Measurements from ENCODE around the gene LNPK.
"Not testable (repeated sequence)": the region's sequence is repeated elsewhere in the genome, so short reads cannot be mapped to it uniquely, and the experiment has no call there.

The LNPK gene

GRCh38 chr2:175914846-175915245 lies 87.2 kb downstream of the LNPK start:
- no peak for DNase-seq (ENCODE audit: low read depth)
- H3K4me3 ChIP-seq (replicated peaks; ENCODE audit: low read depth, low read length), result no peak overlapping the region
- no peak for TF ChIP-seq CTCF (IDR thresholded peaks at IDR 0.05; ENCODE audit: low read length, missing control alignments)

- H3K4me3 ChIP-seq (replicated peaks; ENCODE audit: low read depth, low read length); DNase-seq (ENCODE audit: low read depth): not testable (repeated sequence)
Observed at GRCh38 chr2:175913849-175914743, 88.0 kb downstream of the LNPK start.

- not testable (repeated sequence) for DNase-seq (ENCODE audit: low read depth); H3K4me3 ChIP-seq (replicated peaks; ENCODE audit: low read depth, low read length)
Observed at GRCh38 chr2:175913267-175913666, 88.8 kb downstream of the LNPK start.

- TF ChIP-seq CTCF (IDR thresholded peaks at IDR 0.05; ENCODE audit: low read length, missing control alignments), result no peak
- no peak for DNase-seq (ENCODE audit: low read depth)
- no peak overlapping the region for H3K4me3 ChIP-seq (replicated peaks; ENCODE audit: low read depth, low read length)
Observed at GRCh38 chr2:175904035-175904434, 98.0 kb downstream of the LNPK start.

GRCh38 chr2:175903384-175903936 lies 98.6 kb downstream of the LNPK start:
- H3K4me3 ChIP-seq (replicated peaks; ENCODE audit: low read depth, low read length), result no peak overlapping the region
- TF ChIP-seq CTCF (IDR thresholded peaks at IDR 0.05; ENCODE audit: low read length, missing control alignments), result no peak
- no peak for DNase-seq (ENCODE audit: low read depth)

- not testable (repeated sequence) for H3K4me3 ChIP-seq (replicated peaks; ENCODE audit: low read depth, low read length); DNase-seq (ENCODE audit: low read depth)
Observed at GRCh38 chr2:175895957-175896356, 106.1 kb downstream of the LNPK start.

- no peak for TF ChIP-seq CTCF (IDR thresholded peaks at IDR 0.05; ENCODE audit: low read length, missing control alignments)
- no peak overlapping the region for H3K4me3 ChIP-seq (replicated peaks; ENCODE audit: low read depth, low read length)
- DNase-seq (ENCODE audit: low read depth), result no peak
Observed at GRCh38 chr2:175892046-175892445, 110.0 kb downstream of the LNPK start.

- TF ChIP-seq CTCF (IDR thresholded peaks at IDR 0.05; ENCODE audit: low read length, missing control alignments), result no peak
- no peak overlapping the region for H3K4me3 ChIP-seq (replicated peaks; ENCODE audit: low read depth, low read length)
- DNase-seq (ENCODE audit: low read depth), result no peak
Observed at GRCh38 chr2:175890636-175891242, 111.3 kb downstream of the LNPK start.
